22Rv1 (cell line): ENCODE measurements around the gene FGF3.

Experiments used
- ZFX ChIP-seq: fragments of 450-650 bp; IDR thresholded peaks from 2 replicates; pipeline ENCODE4 v1.6.1; 2017; ENCODE audit warnings: antibody characterized with exemption, borderline replicate concordance
- TF ChIP-seq, protein P1 (sequence below): fragments of 450-650 bp; IDR thresholded peaks from 2 replicates; pipeline ENCODE4 v1.5.1; 2017; ENCODE audit warnings: mild to moderate bottlenecking

DNA sequence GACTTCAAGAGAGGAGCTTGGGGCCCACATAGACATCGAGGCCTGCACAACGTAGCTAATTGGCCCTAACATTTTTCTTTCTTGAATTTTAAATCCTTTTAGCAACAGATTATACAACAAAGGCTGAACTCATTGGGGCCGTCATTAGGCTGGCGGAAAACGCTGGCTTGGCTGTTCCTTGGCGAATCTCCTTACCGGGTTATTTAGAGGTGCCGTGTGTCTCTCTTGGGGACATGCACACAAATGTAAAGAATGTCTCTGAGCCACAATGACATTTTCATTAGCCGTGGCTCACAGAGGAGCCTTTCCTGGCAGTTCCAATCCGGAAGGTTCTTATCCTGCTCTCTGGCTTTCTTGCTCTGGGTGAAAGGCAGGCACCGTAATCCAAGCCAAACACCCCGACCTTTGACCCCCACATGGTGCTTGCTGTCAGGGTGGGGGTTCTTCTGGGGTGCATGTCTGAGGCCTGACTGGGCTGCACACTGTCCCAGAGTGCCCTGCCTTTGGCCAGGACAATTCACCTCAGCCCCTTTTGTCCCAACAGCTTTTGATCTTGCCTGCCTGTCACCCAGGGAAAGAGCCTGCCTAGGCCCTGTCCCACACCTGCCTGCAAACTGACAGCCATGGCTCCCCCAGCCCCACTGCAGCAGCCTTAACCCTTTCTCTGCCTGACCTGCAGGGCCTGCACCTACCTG lies 9.2 kb upstream of the FGF3 start:
- TF ChIP-seq, protein P1, sequence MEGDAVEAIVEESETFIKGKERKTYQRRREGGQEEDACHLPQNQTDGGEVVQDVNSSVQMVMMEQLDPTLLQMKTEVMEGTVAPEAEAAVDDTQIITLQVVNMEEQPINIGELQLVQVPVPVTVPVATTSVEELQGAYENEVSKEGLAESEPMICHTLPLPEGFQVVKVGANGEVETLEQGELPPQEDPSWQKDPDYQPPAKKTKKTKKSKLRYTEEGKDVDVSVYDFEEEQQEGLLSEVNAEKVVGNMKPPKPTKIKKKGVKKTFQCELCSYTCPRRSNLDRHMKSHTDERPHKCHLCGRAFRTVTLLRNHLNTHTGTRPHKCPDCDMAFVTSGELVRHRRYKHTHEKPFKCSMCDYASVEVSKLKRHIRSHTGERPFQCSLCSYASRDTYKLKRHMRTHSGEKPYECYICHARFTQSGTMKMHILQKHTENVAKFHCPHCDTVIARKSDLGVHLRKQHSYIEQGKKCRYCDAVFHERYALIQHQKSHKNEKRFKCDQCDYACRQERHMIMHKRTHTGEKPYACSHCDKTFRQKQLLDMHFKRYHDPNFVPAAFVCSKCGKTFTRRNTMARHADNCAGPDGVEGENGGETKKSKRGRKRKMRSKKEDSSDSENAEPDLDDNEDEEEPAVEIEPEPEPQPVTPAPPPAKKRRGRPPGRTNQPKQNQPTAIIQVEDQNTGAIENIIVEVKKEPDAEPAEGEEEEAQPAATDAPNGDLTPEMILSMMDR, result no peak
- TF ChIP-seq ZFX, result no peak
